HG02852 (cell line): ENCODE measurements around the gene EPS15.
A peak's percentile ranks its signal among the peaks of the same experiment; 100 is the strongest.

Source experiments
- ATAC-seq: cut with Tn5 transposase; IDR thresholded peaks from one replicate; pipeline ENCODE4 v1.9.1; 2021; ENCODE audit warnings: mild to moderate bottlenecking, moderate library complexity; ENCODE audit not compliant: unreplicated experiment

Gene EPS15

GRCh38 chr1:51515982-51516648 lies 3.0 kb downstream of the EPS15 start:
- ATAC-seq: no peak

- ATAC-seq: no peak
Observed at GRCh38 chr1:51515312-51515960, 3.6 kb downstream of the EPS15 start.

DNA sequence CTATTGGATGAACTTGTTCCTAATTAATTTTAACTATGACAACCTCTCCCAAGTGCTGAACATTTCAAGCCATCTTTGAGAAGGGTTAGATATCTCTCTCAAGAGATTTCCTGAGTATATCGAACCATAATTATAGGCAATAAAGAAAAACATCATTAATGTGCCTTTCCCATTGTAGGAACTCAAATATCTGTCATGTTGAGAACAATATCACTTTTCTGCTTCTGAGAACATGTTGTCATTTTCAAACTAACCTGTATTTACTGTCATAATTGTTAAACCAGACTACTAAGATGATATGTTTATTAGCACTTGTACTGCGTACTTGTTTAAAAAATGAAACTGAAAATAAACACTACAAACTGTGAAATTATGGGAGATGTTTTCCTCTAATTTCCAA lies 4.3 kb downstream of the EPS15 start:
- ATAC-seq: no peak

- no peak for ATAC-seq
Observed at GRCh38 chr1:51512606-51513005, 6.5 kb downstream of the EPS15 start.

- no peak for ATAC-seq
Observed at GRCh38 chr1:51512120-51512519, 6.9 kb downstream of the EPS15 start.

- ATAC-seq: no peak
Observed at GRCh38 chr1:51509773-51510172, 9.3 kb downstream of the EPS15 start.

GRCh38 chr1:51506537-51506936 lies 12.5 kb downstream of the EPS15 start:
- ATAC-seq: peak; percentile 40

DNA sequence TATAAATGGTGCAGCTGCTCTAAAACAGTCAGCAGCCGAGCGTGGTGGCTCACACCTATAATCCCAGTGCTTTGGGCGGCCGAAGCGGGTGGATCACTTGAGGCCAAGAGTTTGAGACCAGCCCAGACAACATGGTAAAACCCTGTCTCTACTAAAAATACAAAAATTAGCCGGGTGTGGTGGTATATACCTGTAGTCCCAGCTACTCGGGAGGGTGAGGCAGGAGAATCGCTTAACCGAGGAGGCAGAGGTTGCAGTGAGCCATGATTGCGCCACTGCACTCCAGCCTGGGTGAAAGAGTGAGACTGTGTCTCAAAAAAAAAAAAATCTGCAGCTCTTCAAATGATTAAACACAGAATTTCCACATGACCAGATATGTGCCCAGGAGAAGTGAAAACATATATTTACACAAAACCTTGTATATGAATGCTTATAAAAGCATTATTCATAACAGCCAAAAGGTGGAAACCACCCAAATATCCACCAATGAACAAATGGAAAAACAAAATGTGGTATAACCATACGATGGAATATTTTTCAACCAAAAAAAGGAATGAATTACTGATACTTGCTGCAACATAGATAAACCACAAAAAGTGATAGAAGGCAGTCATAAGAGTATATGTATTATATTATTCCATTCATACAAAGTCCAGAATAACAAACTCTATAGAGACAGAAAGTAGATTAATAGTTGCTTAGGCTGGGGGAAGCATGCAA lies 14.1 kb downstream of the EPS15 start:
- ATAC-seq: peak; percentile 39

DNA sequence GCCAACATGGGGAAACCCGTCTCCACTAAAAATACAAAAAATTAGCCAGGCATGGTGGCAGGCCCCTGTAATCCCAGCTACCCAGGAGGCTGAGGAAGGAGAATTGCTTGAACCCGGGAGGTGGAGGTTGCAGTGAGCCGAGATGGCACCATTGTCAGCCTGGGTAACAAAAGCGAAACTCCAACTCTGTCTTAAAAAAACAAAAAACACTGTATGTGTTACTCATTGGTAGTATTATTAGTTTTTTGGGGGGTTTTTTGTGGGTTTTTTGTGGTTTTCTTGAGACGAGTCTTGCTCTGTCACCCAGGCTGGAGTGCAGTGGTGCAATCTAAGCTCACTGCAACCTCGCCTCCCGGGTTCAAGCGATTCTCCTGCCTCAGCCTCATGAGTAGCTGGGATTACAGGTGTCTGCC lies 17.8 kb downstream of the EPS15 start:
- peak; percentile 67 for ATAC-seq

DNA sequence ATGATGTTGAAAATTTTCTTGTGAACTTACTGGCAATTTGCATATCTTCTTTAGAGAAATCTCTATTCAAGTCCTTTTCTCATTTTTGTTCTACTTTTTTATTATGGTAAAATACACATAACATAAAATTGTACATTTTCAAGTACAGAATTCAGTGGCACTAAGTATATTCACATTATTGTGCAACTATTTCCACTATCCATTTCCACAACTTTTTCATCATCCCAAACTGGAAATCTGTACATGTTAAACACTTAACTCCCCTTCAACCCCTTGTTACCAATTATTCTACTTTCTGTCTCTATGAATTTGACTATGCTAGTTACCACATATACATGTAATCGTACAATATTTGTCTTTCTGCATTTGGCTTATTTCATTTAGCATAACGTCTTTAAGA lies 19.4 kb downstream of the EPS15 start:
- ATAC-seq: no peak

DNA sequence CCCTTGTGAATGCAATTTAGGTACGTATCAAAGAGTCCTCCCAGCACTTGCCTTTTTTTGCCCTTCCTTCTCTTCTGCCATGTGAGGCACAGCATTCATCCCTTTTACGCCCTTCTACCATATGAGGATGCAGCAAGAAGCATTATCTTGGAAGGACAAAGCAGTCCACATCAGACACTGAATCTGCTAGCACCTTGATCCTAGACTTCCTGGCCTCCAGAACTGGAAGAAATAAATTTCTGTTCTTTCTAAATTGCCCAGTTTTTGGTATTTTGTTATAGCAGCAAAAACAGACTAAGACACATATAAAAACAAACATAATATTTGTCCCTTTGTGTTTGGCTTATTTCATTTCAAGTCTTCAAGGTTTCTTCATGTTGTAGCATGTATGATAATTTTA lies 20.1 kb downstream of the EPS15 start:
- no peak for ATAC-seq

DNA sequence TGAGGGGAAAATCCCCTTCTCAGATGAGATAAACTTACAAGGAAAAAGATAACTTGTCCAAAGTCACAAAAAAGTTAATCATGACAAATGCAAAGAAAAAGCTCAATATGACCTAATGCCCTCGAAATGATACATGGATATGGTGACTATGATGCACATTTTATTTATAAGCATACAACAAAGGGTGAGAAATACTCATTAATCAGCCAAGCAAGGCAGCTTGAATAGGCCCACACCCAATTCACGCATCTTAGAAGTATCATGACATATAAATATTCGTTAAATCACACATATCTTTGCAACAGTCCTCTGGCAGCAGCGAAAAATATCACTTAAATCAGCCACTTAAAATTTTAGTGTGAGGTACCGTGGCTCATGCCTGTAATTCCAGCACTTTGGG lies 21.7 kb downstream of the EPS15 start:
- ATAC-seq: no peak

- ATAC-seq: no peak
Observed at GRCh38 chr1:51494138-51494830, 24.8 kb downstream of the EPS15 start.

GRCh38 chr1:51491166-51491981 lies 27.7 kb downstream of the EPS15 start:
- no peak for ATAC-seq

DNA sequence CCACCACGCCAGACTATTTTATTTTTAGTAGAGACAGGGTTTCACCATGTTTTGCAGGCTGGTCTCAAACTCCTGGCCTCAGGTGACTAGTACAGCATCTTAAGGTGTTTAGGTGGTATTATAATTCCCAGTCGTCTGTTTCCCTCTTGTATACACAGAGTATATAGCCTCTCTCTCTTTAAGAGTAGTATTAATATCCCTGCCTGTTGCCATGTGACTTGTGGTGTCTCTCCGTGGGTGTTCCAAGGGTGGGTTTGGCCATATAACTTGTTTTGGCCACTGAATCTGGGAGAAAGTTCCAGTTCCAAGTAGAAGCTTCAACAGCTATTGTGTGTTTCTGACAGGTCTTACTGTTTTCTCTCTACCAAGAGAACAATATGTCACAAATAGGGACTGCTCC lies 29.6 kb downstream of the EPS15 start:
- no peak for ATAC-seq

- no peak for ATAC-seq
Observed at GRCh38 chr1:51488372-51489050, 30.6 kb downstream of the EPS15 start.

GRCh38 chr1:51487628-51488027 lies 31.4 kb downstream of the EPS15 start:
- ATAC-seq: no peak

GRCh38 chr1:51484591-51484990 lies 34.5 kb downstream of the EPS15 start:
- no peak for ATAC-seq

GRCh38 chr1:51482881-51483280 lies 36.2 kb downstream of the EPS15 start:
- ATAC-seq: no peak
